ENCODE results near the gene TIMM23.

Gene TIMM23

DNA sequence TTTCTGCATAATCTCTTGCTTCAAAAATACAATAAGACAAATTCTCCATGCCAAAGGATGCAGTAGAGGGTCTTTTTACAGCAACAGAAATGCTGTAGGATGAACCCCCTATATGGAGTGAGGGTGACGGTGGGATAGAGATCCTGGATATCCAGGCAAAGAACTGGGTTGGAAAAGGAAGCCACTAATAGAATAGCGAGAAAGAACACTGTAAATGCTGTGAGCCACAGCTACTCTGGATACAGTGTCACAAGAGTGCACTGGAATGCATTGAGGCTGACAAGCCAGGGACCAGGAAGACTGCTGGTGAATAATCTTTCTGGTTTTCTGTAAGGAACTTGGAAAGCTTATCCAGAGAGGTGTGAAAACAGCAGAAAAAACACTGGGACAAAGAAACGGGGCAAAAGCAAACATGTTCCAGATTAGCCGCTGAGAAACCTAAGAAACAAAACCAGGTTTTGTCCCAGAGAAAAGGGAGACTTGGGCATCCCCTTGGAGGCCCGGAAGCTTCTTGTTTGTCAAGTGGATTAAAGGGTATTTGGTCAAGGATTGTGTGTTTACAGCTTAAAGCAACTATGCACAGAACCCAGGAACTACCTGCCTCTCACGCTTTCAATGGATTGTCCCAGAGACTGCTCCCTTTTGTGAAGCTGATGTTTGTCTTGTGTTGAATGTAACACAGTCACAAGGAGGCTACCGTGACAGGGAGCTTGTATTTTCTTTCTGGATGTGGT is 79.9 kb downstream of the TIMM23 start:
- Histone ChIP-seq H3K79me2 (ENCODE audit: low read length) (no peaks in the 10 kb centered on the region), H2AFZ (ENCODE audit: low read depth, low read length) (no peak overlapping the region), H3K27ac (ENCODE audit: low read length) (no peak overlapping the region), H4K20me1 (ENCODE audit: insufficient read depth, low read length) (no peaks in the 10 kb centered on the region), H3K4me3 (ENCODE audit: low read length) (no peak overlapping the region), H3K4me1 (ENCODE audit: low read length) (no peaks in the 10 kb centered on the region), H3K4me2 (ENCODE audit: low read length) (no peak overlapping the region), H3K9me3 (ENCODE audit: insufficient read depth, low read length) (no peaks in the 10 kb centered on the region), H3K27me3 (ENCODE audit: low read depth, low read length) (no peaks in the 10 kb centered on the region), H3K9ac (ENCODE audit: low read length) (no peak overlapping the region), H3K36me3 (replicated peaks; ENCODE audit: low read depth, low read length) (no peaks in the 10 kb centered on the region)
- TF ChIP-seq CTCF (IDR thresholded peaks at IDR 0.05; ENCODE audit: low read depth, low read length) = no peak
- no peak for TF ChIP-seq EZH2phosphoT487 (IDR thresholded peaks at IDR 0.05; ENCODE audit: low read depth)

GRCh38 chr10:46052791-46053375 is 80.6 kb downstream of the TIMM23 start:
- TF ChIP-seq CTCF (IDR thresholded peaks at IDR 0.05; ENCODE audit: low read depth, low read length) (no peak), EZH2phosphoT487 (IDR thresholded peaks at IDR 0.05; ENCODE audit: low read depth) (no peak)
- Histone ChIP-seq H3K9me3 (ENCODE audit: insufficient read depth, low read length) (no peaks in the 10 kb centered on the region), H3K79me2 (ENCODE audit: low read length) (no peaks in the 10 kb centered on the region), H4K20me1 (ENCODE audit: insufficient read depth, low read length) (no peaks in the 10 kb centered on the region), H3K9ac (ENCODE audit: low read length) (no peak overlapping the region), H3K36me3 (replicated peaks; ENCODE audit: low read depth, low read length) (no peaks in the 10 kb centered on the region), H2AFZ (ENCODE audit: low read depth, low read length) (no peak overlapping the region), H3K4me1 (ENCODE audit: low read length) (no peaks in the 10 kb centered on the region), H3K27ac (ENCODE audit: low read length) (no peak overlapping the region), H3K4me2 (ENCODE audit: low read length) (no peak overlapping the region), H3K4me3 (ENCODE audit: low read length) (no peak overlapping the region), H3K27me3 (ENCODE audit: low read depth, low read length) (no peaks in the 10 kb centered on the region)

Measured in OCI-LY3 (cell line).